ENCODE results near the gene TMEM218. TPM values are rescaled to one million over a fixed set of nuclear protein-coding genes. Genes with fewer than 3 reads are reported as not detected.
"Not testable (repeated sequence)": the region's sequence is repeated elsewhere in the genome, so short reads cannot be mapped to it uniquely, and the experiment has no call there.

The TMEM218 gene
- total and polyA plus RNA-seq, 2 donors, result 20.8 to 32.2 TPM

GRCh38 chr11:125089481-125089880 lies 21.9 kb downstream of the TMEM218 start:
- not testable (repeated sequence) for H3K27ac ChIP-seq (ENCODE audit: low read depth in 1 of 2, low read length in 1 of 2); DNase-seq (ENCODE audit: low read depth in 6 of 9, low spot score in 9 of 9); H3K4me3 ChIP-seq (ENCODE audit: low read length in 2 of 2); H3K4me1 ChIP-seq (ENCODE audit: control insufficient read depth in 2 of 2, insufficient read depth in 2 of 2, low read length in 2 of 2); H3K36me3 ChIP-seq (ENCODE audit: control insufficient read depth in 2 of 2, insufficient read depth in 2 of 2, low read length in 1 of 2); H3K9me3 ChIP-seq (ENCODE audit: control insufficient read depth in 2 of 2, insufficient read depth in 1 of 2, low read length in 1 of 2); H3K27me3 ChIP-seq (ENCODE audit: control insufficient read depth in 2 of 2, insufficient read depth in 1 of 2, low read length in 1 of 2)
- WGBS, result 94% methylated on average over 31 of the region's 31 CpGs

DNA sequence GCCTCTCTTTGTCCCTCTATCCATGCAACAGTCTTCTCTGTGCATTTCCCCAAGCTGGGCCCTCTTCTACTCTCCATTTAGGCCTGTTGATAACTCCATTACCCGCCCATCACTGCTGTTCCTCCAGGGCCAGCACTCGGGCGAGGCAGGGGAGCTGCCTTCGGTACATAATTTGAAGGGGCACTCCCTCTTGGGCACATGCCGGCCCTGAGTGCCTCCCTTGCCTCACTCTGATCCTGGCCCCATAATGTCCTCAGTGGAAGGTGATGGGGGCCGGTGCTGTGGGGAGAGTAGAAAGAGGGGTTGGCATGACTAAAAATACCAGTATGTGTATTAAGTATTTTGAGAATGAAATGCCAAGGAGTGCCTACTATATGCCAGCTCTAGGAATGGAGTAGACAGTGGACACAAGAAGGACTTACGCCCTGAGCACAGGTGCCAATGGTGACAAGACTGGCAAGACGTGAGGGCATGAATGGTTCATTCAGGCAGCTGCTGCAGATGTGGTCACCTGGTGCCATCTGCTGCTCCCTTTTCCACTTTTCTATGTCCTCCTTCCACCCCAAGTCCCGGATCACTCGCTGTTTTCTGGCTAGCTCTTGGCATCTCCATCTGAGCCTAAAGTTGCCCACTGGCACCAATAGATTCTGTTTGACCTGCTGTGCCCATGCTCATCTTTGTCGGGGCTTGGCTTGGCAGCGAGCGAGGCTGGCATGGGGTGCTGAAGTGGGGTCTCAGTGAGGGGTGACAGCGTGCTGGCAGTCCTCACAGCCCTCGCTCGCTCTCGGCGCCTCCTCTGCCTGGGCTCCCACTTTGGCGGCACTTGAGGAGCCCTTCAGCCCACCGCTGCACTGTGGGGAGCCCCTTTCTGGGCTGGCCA lies 22.6 kb downstream of the TMEM218 start:
- H3K4me1 ChIP-seq (ENCODE audit: control insufficient read depth in 2 of 2, insufficient read depth in 2 of 2, low read length in 2 of 2), result no peaks in the 10 kb centered on the region
- H3K27me3 ChIP-seq (ENCODE audit: control insufficient read depth in 2 of 2, insufficient read depth in 1 of 2, low read length in 1 of 2), result no peaks in the 10 kb centered on the region
- no peak overlapping the region for H3K4me3 ChIP-seq (ENCODE audit: low read length in 2 of 2)
- DNase-seq (ENCODE audit: low read depth in 6 of 9, low spot score in 9 of 9), result no peak
- 89% methylated on average over 20 of the region's 20 CpGs for WGBS
- H3K9me3 ChIP-seq (ENCODE audit: control insufficient read depth in 2 of 2, insufficient read depth in 1 of 2, low read length in 1 of 2), result no peaks in the 10 kb centered on the region
- no peaks in the 10 kb centered on the region for H3K36me3 ChIP-seq (ENCODE audit: control insufficient read depth in 2 of 2, insufficient read depth in 2 of 2, low read length in 1 of 2)
- no peak overlapping the region for H3K27ac ChIP-seq (ENCODE audit: low read depth in 1 of 2, low read length in 1 of 2)

DNA sequence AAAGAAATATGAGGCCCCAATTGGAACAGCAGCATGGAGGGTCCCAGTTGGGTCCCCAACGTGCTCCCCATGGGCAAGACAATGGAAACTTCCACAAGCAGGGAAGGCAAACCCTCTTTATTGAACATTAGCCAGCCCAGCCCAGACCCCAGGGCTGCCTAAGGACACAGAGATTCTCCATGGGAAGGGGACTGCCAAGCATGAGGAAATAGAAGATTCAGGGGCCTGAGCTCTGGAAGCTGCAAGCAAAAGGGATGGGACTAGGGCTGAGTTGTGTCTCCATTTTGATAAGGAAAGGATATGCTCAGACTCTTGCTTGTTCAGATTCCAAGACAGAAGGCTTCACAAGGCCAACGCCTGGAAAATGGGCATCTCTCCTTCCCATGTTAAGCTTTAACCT lies 23.3 kb downstream of the TMEM218 start:
- WGBS, result 90% methylated on average over 2 of the region's 2 CpGs
- Histone ChIP-seq H3K27ac (ENCODE audit: low read depth in 1 of 2, low read length in 1 of 2) (no peak overlapping the region), H3K27me3 (ENCODE audit: control insufficient read depth in 2 of 2, insufficient read depth in 1 of 2, low read length in 1 of 2) (no peaks in the 10 kb centered on the region), H3K4me3 (ENCODE audit: low read length in 2 of 2) (no peak overlapping the region), H3K9me3 (ENCODE audit: control insufficient read depth in 2 of 2, insufficient read depth in 1 of 2, low read length in 1 of 2) (no peaks in the 10 kb centered on the region), H3K36me3 (ENCODE audit: control insufficient read depth in 2 of 2, insufficient read depth in 2 of 2, low read length in 1 of 2) (no peaks in the 10 kb centered on the region), H3K4me1 (ENCODE audit: control insufficient read depth in 2 of 2, insufficient read depth in 2 of 2, low read length in 2 of 2) (no peaks in the 10 kb centered on the region)
- no peak for DNase-seq (ENCODE audit: low read depth in 6 of 9, low spot score in 9 of 9)

GRCh38 chr11:125086633-125087296 lies 24.7 kb downstream of the TMEM218 start:
- no peaks in the 10 kb centered on the region for H3K36me3 ChIP-seq (ENCODE audit: control insufficient read depth in 2 of 2, insufficient read depth in 2 of 2, low read length in 1 of 2)
- no peaks in the 10 kb centered on the region for H3K9me3 ChIP-seq (ENCODE audit: control insufficient read depth in 2 of 2, insufficient read depth in 1 of 2, low read length in 1 of 2)
- no peak overlapping the region for H3K27ac ChIP-seq (ENCODE audit: low read depth in 1 of 2, low read length in 1 of 2)
- DNase-seq (ENCODE audit: low read depth in 6 of 9, low spot score in 9 of 9), result no peak
- no peaks in the 10 kb centered on the region for H3K4me1 ChIP-seq (ENCODE audit: control insufficient read depth in 2 of 2, insufficient read depth in 2 of 2, low read length in 2 of 2)
- 94% methylated on average over 14 of the region's 14 CpGs for WGBS
- no peaks in the 10 kb centered on the region for H3K27me3 ChIP-seq (ENCODE audit: control insufficient read depth in 2 of 2, insufficient read depth in 1 of 2, low read length in 1 of 2)
- no peak overlapping the region for H3K4me3 ChIP-seq (ENCODE audit: low read length in 2 of 2)

GRCh38 chr11:125085301-125086081 lies 25.9 kb downstream of the TMEM218 start:
- WGBS, result 92% methylated on average over 20 of the region's 20 CpGs

DNA sequence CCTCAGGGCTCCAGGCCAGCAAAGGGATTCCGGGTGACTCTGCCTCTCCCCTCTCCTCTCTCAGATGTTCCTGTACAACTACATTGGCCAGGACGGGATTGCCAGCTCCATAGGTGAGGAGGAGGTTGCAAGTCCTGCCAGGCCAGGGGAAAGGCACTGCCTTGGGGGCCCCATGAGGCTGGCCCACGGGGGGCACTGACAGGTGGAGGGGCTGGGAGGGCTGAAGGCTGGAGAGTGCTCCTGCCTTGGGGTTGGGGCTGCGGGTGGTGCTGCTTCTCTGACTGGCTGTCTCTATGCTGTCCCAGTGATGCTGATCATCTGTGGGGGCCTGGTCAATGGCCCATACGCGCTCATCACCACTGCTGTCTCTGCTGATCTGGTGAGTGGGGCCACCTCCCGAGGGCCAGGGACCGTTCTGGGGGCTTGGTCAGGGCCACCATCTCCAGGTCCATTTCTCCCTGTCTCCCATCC lies 26.6 kb downstream of the TMEM218 start:
- 94% methylated on average over 8 of the region's 8 CpGs for WGBS
- H3K4me3 ChIP-seq (ENCODE audit: low read length in 2 of 2), result no peak overlapping the region
- no peaks in the 10 kb centered on the region for H3K9me3 ChIP-seq (ENCODE audit: control insufficient read depth in 2 of 2, insufficient read depth in 1 of 2, low read length in 1 of 2)
- no peaks in the 10 kb centered on the region for H3K27me3 ChIP-seq (ENCODE audit: control insufficient read depth in 2 of 2, insufficient read depth in 1 of 2, low read length in 1 of 2)
- no peaks in the 10 kb centered on the region for H3K4me1 ChIP-seq (ENCODE audit: control insufficient read depth in 2 of 2, insufficient read depth in 2 of 2, low read length in 2 of 2)
- no peak overlapping the region for H3K27ac ChIP-seq (ENCODE audit: low read depth in 1 of 2, low read length in 1 of 2)
- H3K36me3 ChIP-seq (ENCODE audit: control insufficient read depth in 2 of 2, insufficient read depth in 2 of 2, low read length in 1 of 2), result no peaks in the 10 kb centered on the region
- DNase-seq (ENCODE audit: low read depth in 6 of 9, low spot score in 9 of 9), result no peak

More at GRCh38 chr11:125085301-125086081, 25.9 kb downstream of the TMEM218 start:
- H3K27me3 ChIP-seq (ENCODE audit: control insufficient read depth in 2 of 2, insufficient read depth in 1 of 2, low read length in 1 of 2), result no peaks in the 10 kb centered on the region
- no peaks in the 10 kb centered on the region for H3K4me1 ChIP-seq (ENCODE audit: control insufficient read depth in 2 of 2, insufficient read depth in 2 of 2, low read length in 2 of 2)
- DNase-seq (ENCODE audit: low read depth in 6 of 9, low spot score in 9 of 9), result no peak
- H3K27ac ChIP-seq (ENCODE audit: low read depth in 1 of 2, low read length in 1 of 2), result no peak overlapping the region
- no peak overlapping the region for H3K4me3 ChIP-seq (ENCODE audit: low read length in 2 of 2)
- H3K36me3 ChIP-seq (ENCODE audit: control insufficient read depth in 2 of 2, insufficient read depth in 2 of 2, low read length in 1 of 2), result no peaks in the 10 kb centered on the region
- no peaks in the 10 kb centered on the region for H3K9me3 ChIP-seq (ENCODE audit: control insufficient read depth in 2 of 2, insufficient read depth in 1 of 2, low read length in 1 of 2)

DNA sequence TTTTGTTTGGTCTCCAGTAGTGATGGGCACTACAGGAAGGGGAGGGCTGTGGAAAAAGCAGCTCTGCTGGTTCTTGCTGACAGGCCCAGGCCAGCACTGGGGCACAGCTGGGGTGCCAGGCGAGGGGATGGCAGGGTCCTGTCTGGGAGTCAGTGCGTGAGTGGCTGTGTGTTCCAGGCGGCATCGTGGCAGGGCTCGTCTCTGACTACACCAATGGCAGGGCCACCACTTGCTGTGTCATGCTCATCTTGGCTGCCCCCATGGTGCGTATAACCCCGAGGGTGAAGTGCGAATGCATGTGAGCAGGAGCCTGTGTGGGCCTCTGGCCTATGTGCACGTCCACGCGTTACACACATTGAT lies 27.4 kb downstream of the TMEM218 start:
- H3K27ac ChIP-seq (ENCODE audit: low read depth in 1 of 2, low read length in 1 of 2), result no peak overlapping the region
- no peaks in the 10 kb centered on the region for H3K36me3 ChIP-seq (ENCODE audit: control insufficient read depth in 2 of 2, insufficient read depth in 2 of 2, low read length in 1 of 2)
- no peaks in the 10 kb centered on the region for H3K27me3 ChIP-seq (ENCODE audit: control insufficient read depth in 2 of 2, insufficient read depth in 1 of 2, low read length in 1 of 2)
- H3K9me3 ChIP-seq (ENCODE audit: control insufficient read depth in 2 of 2, insufficient read depth in 1 of 2, low read length in 1 of 2), result no peaks in the 10 kb centered on the region
- no peak overlapping the region for H3K4me3 ChIP-seq (ENCODE audit: low read length in 2 of 2)
- no peak for DNase-seq (ENCODE audit: low read depth in 6 of 9, low spot score in 9 of 9)
- 97% methylated on average over 11 of the region's 11 CpGs for WGBS
- H3K4me1 ChIP-seq (ENCODE audit: control insufficient read depth in 2 of 2, insufficient read depth in 2 of 2, low read length in 2 of 2), result no peaks in the 10 kb centered on the region

DNA sequence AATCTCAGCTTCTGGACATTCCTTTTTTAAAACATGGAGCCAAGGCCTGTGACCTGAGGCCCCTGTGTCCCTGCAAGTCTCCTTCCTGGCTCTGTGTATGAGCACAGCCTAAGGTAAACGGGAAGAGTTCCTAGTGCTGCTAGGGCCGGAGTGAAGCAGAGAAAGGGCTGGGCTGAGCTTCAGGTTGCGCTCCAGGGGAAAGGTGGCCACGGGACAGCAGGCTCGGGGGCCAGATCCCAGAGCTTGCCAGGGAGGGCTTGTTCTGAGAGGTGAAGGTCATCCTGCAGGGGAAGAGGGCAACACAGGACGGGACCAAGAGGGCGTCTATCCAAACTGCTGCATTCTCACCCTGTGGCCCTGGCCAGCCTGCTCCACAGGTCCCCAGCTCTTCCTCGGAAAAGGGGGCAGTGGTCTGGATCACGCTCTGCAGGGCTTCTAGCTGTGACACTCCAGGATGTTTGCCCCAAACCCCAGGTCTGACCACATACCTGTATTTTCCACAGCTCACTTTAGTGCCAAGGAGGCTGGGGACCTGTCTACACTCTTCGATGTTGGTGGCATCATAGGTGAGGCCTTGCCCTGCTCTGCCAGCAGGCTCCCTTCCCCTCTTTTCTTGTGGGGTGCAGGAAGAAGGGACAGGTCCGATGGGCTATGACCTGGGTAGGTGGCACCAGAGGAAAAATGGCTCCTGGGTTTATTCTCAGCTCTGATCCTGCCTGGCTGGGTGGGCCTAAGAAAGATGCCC lies 27.9 kb downstream of the TMEM218 start:
- Histone ChIP-seq H3K9me3 (ENCODE audit: control insufficient read depth in 2 of 2, insufficient read depth in 1 of 2, low read length in 1 of 2) (no peaks in the 10 kb centered on the region), H3K27me3 (ENCODE audit: control insufficient read depth in 2 of 2, insufficient read depth in 1 of 2, low read length in 1 of 2) (no peaks in the 10 kb centered on the region), H3K36me3 (ENCODE audit: control insufficient read depth in 2 of 2, insufficient read depth in 2 of 2, low read length in 1 of 2) (no peaks in the 10 kb centered on the region), H3K27ac (ENCODE audit: low read depth in 1 of 2, low read length in 1 of 2) (no peak overlapping the region), H3K4me3 (ENCODE audit: low read length in 2 of 2) (no peak overlapping the region), H3K4me1 (ENCODE audit: control insufficient read depth in 2 of 2, insufficient read depth in 2 of 2, low read length in 2 of 2) (no peaks in the 10 kb centered on the region)
- DNase-seq (ENCODE audit: low read depth in 6 of 9, low spot score in 9 of 9), result no peak
- WGBS, result 85% methylated on average over 11 of the region's 11 CpGs
